Nephron (organoid): Measurements from ENCODE around the gene APOL4.

Source experiments
- H3K27ac Mint-ChIP-seq, 3 experiments: 2 replicates each; pipeline ENCODE4 v1.8.0; 2020; ENCODE audit warnings: mixed read lengths in 3 of 3, mild to moderate bottlenecking in 2 of 3, moderate library complexity in 1 of 3
- H3K27me3 Mint-ChIP-seq: 2 replicates; pipeline ENCODE4 v1.8.0; 2021; ENCODE audit warnings: low read depth, mild to moderate bottlenecking, moderate library complexity, mixed read lengths
- H3K36me3 Mint-ChIP-seq: 2 replicates; pipeline ENCODE4 v1.8.0; 2020; ENCODE audit warnings: low read depth, mixed read lengths
- H3K4me1 Mint-ChIP-seq: 2 replicates; pipeline ENCODE4 v1.8.0; 2020; ENCODE audit warnings: mixed read lengths
- H3K4me3 Mint-ChIP-seq, 3 experiments: 2 replicates each; pipeline ENCODE4 v1.8.0; 2020; ENCODE audit warnings: mild to moderate bottlenecking in 3 of 3, mixed read lengths in 3 of 3, moderate library complexity in 2 of 3
- H3K9me3 Mint-ChIP-seq: 2 replicates; pipeline ENCODE4 v1.8.0; 2020; ENCODE audit warnings: mixed read lengths
- CTCF ChIP-seq, 3 experiments: fragments of 200-600 bp; sonication (generic); IDR thresholded peaks; one replicate each; pipeline ENCODE4 v1.5.0; 2021; ENCODE audit warnings: antibody characterized with exemption in 3 of 3; ENCODE audit not compliant: unreplicated experiment in 3 of 3

APOL4 gene

GRCh38 chr22:36148411-36148810 is 53.2 kb downstream of the APOL4 start:
- H3K27me3 Mint-ChIP-seq, result no peaks in the 10 kb centered on the region
- peaks cover 24% of the 10 kb centered on the region for H3K4me1 Mint-ChIP-seq
- H3K36me3 Mint-ChIP-seq, result no peaks in the 10 kb centered on the region
- H3K9me3 Mint-ChIP-seq, result peaks cover 5% of the 10 kb centered on the region
- no peak overlapping the region for H3K27ac Mint-ChIP-seq
- H3K4me3 Mint-ChIP-seq, result no peak overlapping the region
- no peak for TF ChIP-seq CTCF (IDR thresholded peaks at IDR 0.05; ENCODE audit: unreplicated experiment in 3 of 3)

- TF ChIP-seq CTCF (IDR thresholded peaks at IDR 0.05; ENCODE audit: unreplicated experiment in 3 of 3), result no peak
- Mint-ChIP-seq H3K9me3 (peaks cover 5% of the 10 kb centered on the region), H3K4me1 (peaks cover 23% of the 10 kb centered on the region), H3K4me3 (no peak overlapping the region), H3K36me3 (no peaks in the 10 kb centered on the region), H3K27me3 (peaks cover 4% of the 10 kb centered on the region), H3K27ac (no peak overlapping the region)
Measured at GRCh38 chr22:36147196-36147791, 54.3 kb downstream of the APOL4 start.

GRCh38 chr22:36145881-36146280 is 55.7 kb downstream of the APOL4 start:
- Mint-ChIP-seq H3K4me1 (peaks cover 18% of the 10 kb centered on the region), H3K36me3 (no peaks in the 10 kb centered on the region), H3K27ac (no peak overlapping the region), H3K4me3 (no peak overlapping the region), H3K27me3 (peaks cover 6% of the 10 kb centered on the region), H3K9me3 (no peaks in the 10 kb centered on the region)
- no peak for TF ChIP-seq CTCF (IDR thresholded peaks at IDR 0.05; ENCODE audit: unreplicated experiment in 3 of 3)

GRCh38 chr22:36144886-36145541 is 56.6 kb downstream of the APOL4 start:
- Mint-ChIP-seq H3K27me3 (peaks cover 8% of the 10 kb centered on the region), H3K27ac (peak overlapping the region; percentile 20 to 56 (median 45)), H3K36me3 (no peaks in the 10 kb centered on the region), H3K4me1 (peaks cover 16% of the 10 kb centered on the region), H3K4me3 (no peak overlapping the region), H3K9me3 (no peaks in the 10 kb centered on the region)
- peak; percentile 74 to 88 (median 79) for TF ChIP-seq CTCF (IDR thresholded peaks at IDR 0.05; ENCODE audit: unreplicated experiment in 3 of 3)

GRCh38 chr22:36143956-36144355 is 57.7 kb downstream of the APOL4 start:
- Mint-ChIP-seq H3K9me3 (no peaks in the 10 kb centered on the region), H3K36me3 (no peaks in the 10 kb centered on the region), H3K27ac (no peak overlapping the region), H3K4me3 (no peak overlapping the region), H3K27me3 (peaks cover 11% of the 10 kb centered on the region), H3K4me1 (peaks cover 16% of the 10 kb centered on the region)
- TF ChIP-seq CTCF (IDR thresholded peaks at IDR 0.05; ENCODE audit: unreplicated experiment in 3 of 3), result no peak
